ENCODE data around the gene JAZF1.

Gene JAZF1

GRCh38 chr7:28156401-28156800 lies 24.2 kb downstream of the JAZF1 start:
- TF ChIP-seq TAF1 (IDR thresholded peaks at IDR 0.05; ENCODE audit: borderline replicate concordance, insufficient read depth, low read length) (no peak), FOXP2 (optimal IDR thresholded peaks at IDR 0.05; ENCODE audit: borderline replicate concordance, extremely low read depth, extremely low read length, insufficient read depth) (no peak), POLR2AphosphoS5 (IDR thresholded peaks at IDR 0.05; ENCODE audit: low read depth, low read length) (no peak), REST (IDR thresholded peaks at IDR 0.05; ENCODE audit: insufficient read depth in 1 of 2, low read depth in 2 of 2, low read length in 2 of 2) (no peak), SIN3A (IDR thresholded peaks at IDR 0.05; ENCODE audit: borderline replicate concordance, insufficient read depth, low read length) (no peak)

GRCh38 chr7:28155964-28156363 lies 24.6 kb downstream of the JAZF1 start:
- TF ChIP-seq FOXP2 (optimal IDR thresholded peaks at IDR 0.05; ENCODE audit: borderline replicate concordance, extremely low read depth, extremely low read length, insufficient read depth) (no peak), TAF1 (IDR thresholded peaks at IDR 0.05; ENCODE audit: borderline replicate concordance, insufficient read depth, low read length) (no peak), POLR2AphosphoS5 (IDR thresholded peaks at IDR 0.05; ENCODE audit: low read depth, low read length) (no peak), SIN3A (IDR thresholded peaks at IDR 0.05; ENCODE audit: borderline replicate concordance, insufficient read depth, low read length) (no peak), REST (IDR thresholded peaks at IDR 0.05; ENCODE audit: insufficient read depth in 1 of 2, low read depth in 2 of 2, low read length in 2 of 2) (no peak)

- TF ChIP-seq POLR2AphosphoS5 (IDR thresholded peaks at IDR 0.05; ENCODE audit: low read depth, low read length) = no peak
- TF ChIP-seq TAF1 (IDR thresholded peaks at IDR 0.05; ENCODE audit: borderline replicate concordance, insufficient read depth, low read length) = no peak
- no peak for TF ChIP-seq REST (IDR thresholded peaks at IDR 0.05; ENCODE audit: insufficient read depth in 1 of 2, low read depth in 2 of 2, low read length in 2 of 2)
- TF ChIP-seq SIN3A (IDR thresholded peaks at IDR 0.05; ENCODE audit: borderline replicate concordance, insufficient read depth, low read length) = no peak
- TF ChIP-seq FOXP2 (optimal IDR thresholded peaks at IDR 0.05; ENCODE audit: borderline replicate concordance, extremely low read depth, extremely low read length, insufficient read depth) = no peak
Measured at GRCh38 chr7:28155019-28155660, 25.5 kb downstream of the JAZF1 start.

GRCh38 chr7:28152594-28152993 lies 28.0 kb downstream of the JAZF1 start:
- TF ChIP-seq SIN3A (IDR thresholded peaks at IDR 0.05; ENCODE audit: borderline replicate concordance, insufficient read depth, low read length) (no peak), FOXP2 (optimal IDR thresholded peaks at IDR 0.05; ENCODE audit: borderline replicate concordance, extremely low read depth, extremely low read length, insufficient read depth) (no peak), TAF1 (IDR thresholded peaks at IDR 0.05; ENCODE audit: borderline replicate concordance, insufficient read depth, low read length) (no peak), REST (IDR thresholded peaks at IDR 0.05; ENCODE audit: insufficient read depth in 1 of 2, low read depth in 2 of 2, low read length in 2 of 2) (no peak), POLR2AphosphoS5 (IDR thresholded peaks at IDR 0.05; ENCODE audit: low read depth, low read length) (no peak)
